Neural crest cell (in vitro differentiated cells): ENCODE data around the gene PPARGC1A. TPM values are rescaled to one million over a fixed set of nuclear protein-coding genes. Genes with fewer than 3 reads are reported as not detected.

Experiments used
- DNase-seq: peaks from one replicate; pipeline ENCODE4 v3.0.0; 2021; ENCODE audit warnings: low read depth, mixed read lengths, low spot score
- H3K27ac Mint-ChIP-seq: one replicate; pipeline ENCODE4 v1.8.0; 2021; ENCODE audit warnings: mild to moderate bottlenecking, mixed read lengths; ENCODE audit not compliant: unreplicated experiment
- H3K27me3 Mint-ChIP-seq: 2 replicates; pipeline ENCODE4 v1.8.0; 2021; ENCODE audit warnings: low read depth, mild to moderate bottlenecking, mixed read lengths
- H3K36me3 Mint-ChIP-seq: 2 replicates; pipeline ENCODE4 v1.8.0; 2021; ENCODE audit warnings: low read depth, mild to moderate bottlenecking, mixed read lengths
- H3K4me1 Mint-ChIP-seq: 2 replicates; pipeline ENCODE4 v1.8.0; 2021; ENCODE audit warnings: mixed read lengths
- H3K4me3 Mint-ChIP-seq: one replicate; pipeline ENCODE4 v1.8.0; 2021; ENCODE audit warnings: mild to moderate bottlenecking, mixed read lengths
- H3K9me3 Mint-ChIP-seq: 2 replicates; pipeline ENCODE4 v1.8.0; 2021; ENCODE audit warnings: mixed read lengths
- CTCF ChIP-seq: fragments of 200-600 bp; sonication (generic); conservative IDR thresholded peaks from 2 replicates; pipeline ENCODE4 v1.5.0; 2021; ENCODE audit warnings: antibody characterized with exemption, mild to moderate bottlenecking
- total RNA-seq: library from RNA; stranded (reverse); gene quantifications from 2 replicates; pipeline ENCODE4 v1.2.1, GENCODE V29; 2021

PPARGC1A gene
- total RNA-seq, 1 donor from 2014 or later: 2.8 TPM

GRCh38 chr4:23891064-23891421 lies 1.2 kb upstream of the PPARGC1A start:
- peaks cover 30% of the 10 kb centered on the region for H3K4me1 Mint-ChIP-seq
- H3K27ac Mint-ChIP-seq: no peak overlapping the region
- TF ChIP-seq CTCF: no peak
- peaks cover 8% of the 10 kb centered on the region for H3K27me3 Mint-ChIP-seq
- H3K9me3 Mint-ChIP-seq: no peaks in the 10 kb centered on the region
- H3K4me3 Mint-ChIP-seq: peak overlapping the region; percentile 82
- H3K36me3 Mint-ChIP-seq: no peaks in the 10 kb centered on the region
- no peak for DNase-seq

GRCh38 chr4:23890369-23891063 lies 669 bp upstream of the PPARGC1A start:
- Mint-ChIP-seq H3K27me3 (peaks cover 8% of the 10 kb centered on the region), H3K4me3 (peak overlapping the region; percentile 82), H3K9me3 (no peaks in the 10 kb centered on the region), H3K4me1 (peaks cover 30% of the 10 kb centered on the region), H3K36me3 (no peaks in the 10 kb centered on the region), H3K27ac (no peak overlapping the region)
- DNase-seq: no peak
- no peak for TF ChIP-seq CTCF

- Mint-ChIP-seq H3K36me3 (no peaks in the 10 kb centered on the region), H3K27ac (no peak overlapping the region), H3K27me3 (peaks cover 8% of the 10 kb centered on the region), H3K9me3 (no peaks in the 10 kb centered on the region), H3K4me3 (peak overlapping the region; percentile 82), H3K4me1 (peaks cover 30% of the 10 kb centered on the region)
- TF ChIP-seq CTCF: no peak
- no peak for DNase-seq
Measured at GRCh38 chr4:23889391-23889790, 456 bp downstream of the PPARGC1A start.

GRCh38 chr4:23888421-23889319 lies 1.2 kb downstream of the PPARGC1A start:
- H3K36me3 Mint-ChIP-seq: no peaks in the 10 kb centered on the region
- no peaks in the 10 kb centered on the region for H3K9me3 Mint-ChIP-seq
- DNase-seq: no peak
- TF ChIP-seq CTCF: no peak
- H3K27ac Mint-ChIP-seq: no peak overlapping the region
- peak overlapping the region; percentile 82 for H3K4me3 Mint-ChIP-seq
- peaks cover 8% of the 10 kb centered on the region for H3K27me3 Mint-ChIP-seq
- peaks cover 30% of the 10 kb centered on the region for H3K4me1 Mint-ChIP-seq

- Mint-ChIP-seq H3K4me3 (peak overlapping the region; percentile 82), H3K9me3 (no peaks in the 10 kb centered on the region)
Measured at GRCh38 chr4:23887989-23888388, 1.9 kb downstream of the PPARGC1A start.

More at GRCh38 chr4:23887989-23888388, 1.9 kb downstream of the PPARGC1A start:
- no peaks in the 10 kb centered on the region for H3K36me3 Mint-ChIP-seq
- TF ChIP-seq CTCF: no peak
- H3K27ac Mint-ChIP-seq: no peak overlapping the region
- H3K4me1 Mint-ChIP-seq: peaks cover 30% of the 10 kb centered on the region
- H3K27me3 Mint-ChIP-seq: peaks cover 8% of the 10 kb centered on the region
- no peak for DNase-seq
